Stimulated activated CD8-positive, alpha-beta memory T cell treated with anti-CD3 and anti-CD28 coated beads, Interleukin-15, amount 100 ng/mL, for 24 hours (primary cell): Measurements from ENCODE around the gene STON2.

Source experiments
- DNase-seq: peaks from one replicate; pipeline ENCODE4 v3.0.0-alpha.2; 2020; ENCODE audit warnings: low read depth

The STON2 gene

DNA sequence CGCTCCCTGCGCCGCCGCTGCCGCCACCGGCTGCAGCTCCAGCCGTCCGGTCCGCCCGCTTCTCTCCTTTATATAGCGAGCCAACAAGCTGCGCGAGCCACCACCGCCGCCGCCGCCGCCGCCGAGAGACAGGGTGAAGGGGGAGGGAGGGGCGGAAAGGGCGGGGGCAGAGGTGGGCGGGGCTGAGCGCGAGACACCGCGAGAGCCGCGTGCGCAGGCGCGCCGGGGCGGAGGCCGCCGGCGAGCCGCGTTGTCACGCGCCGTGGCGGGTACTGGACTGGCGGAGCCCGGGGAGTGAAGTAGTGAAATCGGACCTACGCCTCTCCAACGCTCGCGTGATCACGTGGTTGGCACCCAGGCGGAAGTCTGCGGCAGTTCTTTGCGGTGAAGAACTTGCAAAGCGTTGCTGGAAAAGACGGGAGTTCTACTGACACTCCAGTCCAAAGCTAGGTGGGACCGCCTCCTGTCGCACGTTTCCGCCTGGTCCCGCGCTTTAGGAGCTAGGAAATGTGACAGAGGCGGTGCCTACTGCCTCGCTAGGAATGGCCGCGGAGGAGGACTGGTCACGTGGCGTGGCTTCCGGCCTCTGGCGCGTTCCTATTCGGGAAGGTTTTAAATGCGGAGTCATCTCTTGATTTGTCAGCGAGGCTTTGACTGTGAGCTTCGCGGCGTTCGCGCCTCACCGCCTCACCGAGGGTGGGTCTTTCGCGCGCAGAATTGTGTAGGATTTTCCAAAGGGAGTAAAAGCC lies 179.1 kb downstream of the STON2 start, which contains the start of gene GTF2A1:
TSS of gene GTF2A1 (minus strand) at position 130 of the 749 bp plus-strand sequence. CDS start 441 bp downstream, outside the sequence.
- DNase-seq = peak; percentile 86

GRCh38 chr14:81220580-81220829 lies 179.6 kb downstream of the STON2 start:
- no peak for DNase-seq

- DNase-seq = no peak
Measured at GRCh38 chr14:81219759-81220579, 180.2 kb downstream of the STON2 start.

DNA sequence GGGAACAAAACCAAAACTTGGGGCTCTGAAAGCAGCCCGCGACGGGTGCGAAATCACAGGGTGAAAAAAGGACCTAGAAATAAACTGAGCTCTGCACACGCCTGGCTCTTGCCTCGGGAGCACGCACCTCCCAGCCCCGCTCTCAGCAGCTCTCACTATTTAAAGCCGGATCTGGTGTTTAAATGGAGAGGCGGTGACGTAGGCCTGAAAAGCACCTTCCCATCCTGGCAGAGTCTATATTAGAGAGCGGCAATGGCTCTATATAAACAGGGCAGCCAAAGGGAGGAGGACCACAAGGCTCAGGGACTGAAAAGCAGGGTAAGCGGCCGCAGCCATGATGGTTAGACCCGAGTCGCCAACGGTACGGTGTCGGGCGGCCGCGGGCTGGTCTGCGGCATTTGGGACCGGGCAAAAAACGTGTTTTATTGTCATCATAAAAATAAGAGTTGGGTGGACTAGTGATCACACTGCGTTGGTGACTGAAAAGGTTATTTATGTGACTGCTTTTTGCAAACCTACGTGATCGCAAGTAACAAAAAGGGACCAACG lies 180.8 kb downstream of the STON2 start:
- DNase-seq = peak; percentile 50

DNA sequence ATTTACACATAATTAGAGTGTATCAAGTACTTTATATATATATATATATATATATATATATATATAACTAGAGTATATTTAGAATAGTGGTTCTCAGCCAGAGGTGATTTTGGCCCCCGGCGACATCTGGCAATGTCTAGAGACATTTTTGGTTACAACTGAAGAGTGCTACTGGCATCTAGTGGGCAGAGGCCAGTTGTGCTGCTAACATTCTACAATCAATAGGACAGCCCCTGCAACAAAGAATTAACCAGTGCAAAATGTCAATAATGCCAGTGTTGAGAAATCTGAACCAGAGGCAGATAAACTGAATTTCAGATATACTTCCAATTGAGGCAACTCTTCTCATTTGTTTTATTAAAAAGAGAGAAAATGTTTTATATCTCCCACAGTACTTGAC lies 188.3 kb downstream of the STON2 start:
- DNase-seq = no peak
